Midbrain (tissue), 1 donor: ENCODE results near the gene TAMALIN.

Experiments used
- DNase-seq: peaks from one replicate; lab custom pipeline; 2025; lab: John Stamatoyannopoulos, UW

Gene TAMALIN

GRCh38 chr12:51984657-51985056, 22.1 kb upstream of the TAMALIN start:
- no peak for DNase-seq

DNA sequence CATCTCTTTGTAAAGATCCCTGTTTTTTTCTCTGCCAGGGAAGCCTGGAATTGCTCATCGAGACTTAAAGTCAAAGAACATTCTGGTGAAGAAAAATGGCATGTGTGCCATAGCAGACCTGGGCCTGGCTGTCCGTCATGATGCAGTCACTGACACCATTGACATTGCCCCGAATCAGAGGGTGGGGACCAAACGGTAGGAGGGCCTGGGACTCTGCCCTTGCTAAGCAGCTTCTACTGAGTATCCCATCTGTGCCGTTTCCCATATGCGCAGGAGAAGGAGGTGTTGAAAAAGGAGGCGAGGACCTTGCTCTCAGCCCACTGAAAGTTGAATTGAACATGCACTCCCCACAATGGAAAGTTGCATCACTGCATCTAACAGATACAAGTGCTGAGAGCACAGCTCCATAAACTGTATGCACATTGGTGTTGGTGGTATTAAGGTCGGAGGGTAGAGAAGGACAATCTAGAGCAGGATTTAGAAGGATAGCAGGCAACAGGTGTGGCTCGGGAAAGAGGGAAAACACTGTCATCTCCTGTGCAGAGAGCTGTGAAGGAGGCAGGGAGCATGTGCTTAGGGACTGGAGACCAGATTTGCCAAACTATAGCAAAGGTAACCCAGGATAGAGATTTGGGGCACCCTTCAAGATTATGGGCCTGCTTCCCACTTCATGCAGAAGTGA, 21.5 kb upstream of the TAMALIN start:
- DNase-seq: no peak

- no peak for DNase-seq
These were observed 19.9 kb upstream of the TAMALIN start for GRCh38 chr12:51986834-51987233.

DNA sequence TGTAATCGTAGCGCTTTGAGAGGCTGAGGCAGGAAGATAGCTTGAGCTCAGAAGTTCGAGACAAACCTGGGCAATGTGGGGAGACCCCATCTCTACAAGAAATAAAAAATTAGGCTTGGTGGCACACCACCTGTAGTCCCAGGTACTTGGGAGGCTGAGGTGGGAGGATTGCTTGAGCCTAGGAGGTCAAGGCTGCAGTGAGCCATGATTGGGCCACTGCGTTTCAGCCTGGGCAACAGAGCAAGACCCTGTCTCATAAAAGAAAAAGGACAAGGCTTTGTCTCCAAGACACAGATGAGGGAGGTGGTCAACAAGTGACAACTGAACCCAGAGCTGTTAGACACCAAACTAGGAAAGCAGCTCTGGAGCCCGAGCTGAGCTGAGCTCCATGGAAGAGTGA, 14.5 kb upstream of the TAMALIN start:
- no peak for DNase-seq

DNA sequence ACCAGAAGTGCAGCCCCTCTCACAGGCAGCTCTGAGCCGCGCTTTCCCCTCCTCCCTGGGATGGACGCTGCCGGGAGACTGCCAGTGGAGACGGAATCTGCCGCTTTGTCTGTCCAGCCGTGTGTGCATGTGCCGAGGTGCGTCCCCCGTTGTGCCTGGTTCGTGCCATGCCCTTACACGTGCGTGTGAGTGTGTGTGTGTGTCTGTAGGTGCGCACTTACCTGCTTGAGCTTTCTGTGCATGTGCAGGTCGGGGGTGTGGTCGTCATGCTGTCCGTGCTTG, 12.3 kb upstream of the TAMALIN start:
- DNase-seq: no peak

DNA sequence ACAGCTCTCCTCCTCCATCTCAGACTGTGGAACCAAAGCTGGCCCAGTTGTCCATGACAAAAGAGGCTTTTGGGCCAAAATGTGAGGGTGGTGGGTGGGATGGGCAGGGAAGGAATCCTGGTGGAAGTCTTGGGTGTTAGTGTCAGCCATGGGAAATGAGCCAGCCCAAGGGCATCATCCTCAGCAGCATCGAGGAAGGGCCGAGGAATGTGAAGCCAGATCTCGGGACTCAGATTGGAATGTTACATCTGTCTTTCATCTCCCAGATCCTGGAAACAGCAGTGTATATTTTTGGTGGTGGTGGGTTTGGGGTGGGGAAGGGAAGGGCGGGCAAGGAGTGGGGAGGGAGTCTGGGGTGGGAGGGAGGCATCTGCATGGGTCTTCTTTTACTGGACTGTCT, 11.8 kb upstream of the TAMALIN start:
- DNase-seq: no peak

GRCh38 chr12:51997136-51997535, 9.6 kb upstream of the TAMALIN start:
- no peak for DNase-seq

DNA sequence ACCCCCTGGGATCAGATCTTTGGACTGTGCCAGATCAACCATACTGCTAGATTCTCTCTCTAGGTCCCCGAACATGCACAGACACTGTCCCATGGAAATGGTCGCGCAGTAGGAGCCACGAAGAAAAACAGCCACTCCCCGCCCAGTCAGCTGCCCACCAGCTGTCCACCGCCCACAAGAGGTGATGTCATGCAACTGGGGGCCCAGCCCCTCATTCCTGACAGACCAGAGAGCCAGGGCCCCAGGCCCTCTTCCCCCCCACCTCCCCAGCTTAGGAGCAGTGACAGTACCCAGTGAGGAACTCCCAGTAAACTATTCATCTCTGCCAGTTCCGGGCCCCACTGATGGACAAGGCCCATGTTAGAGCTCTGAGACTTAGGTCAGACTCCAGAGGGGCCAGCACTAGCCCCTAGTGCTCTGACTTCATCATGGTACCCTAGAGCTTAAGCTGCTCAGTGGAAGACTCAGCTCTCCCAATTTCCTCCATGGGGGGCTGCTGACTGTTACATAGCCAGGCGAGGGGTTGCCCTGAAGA, 3.7 kb upstream of the TAMALIN start:
- no peak for DNase-seq

DNA sequence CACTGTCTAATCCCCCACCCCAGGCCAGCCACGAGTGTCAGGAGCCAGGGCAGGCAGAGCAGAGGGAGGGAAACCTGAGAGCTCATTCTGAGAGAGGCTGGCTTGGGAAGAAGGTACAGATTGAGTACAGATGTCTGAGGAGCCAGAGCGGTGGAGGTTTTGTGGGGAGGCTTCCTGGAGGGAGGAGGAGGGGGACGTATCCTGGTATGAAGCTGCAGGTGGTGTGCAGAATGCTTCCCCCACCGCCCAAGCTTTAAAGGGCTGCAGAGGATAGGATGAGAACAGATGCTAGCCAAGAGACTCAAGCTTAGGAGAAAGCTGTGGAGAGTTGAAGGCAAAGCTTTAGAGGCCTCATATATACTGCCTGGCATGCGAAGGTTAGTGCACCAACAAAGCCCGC, 3.2 kb upstream of the TAMALIN start:
- DNase-seq: no peak

DNA sequence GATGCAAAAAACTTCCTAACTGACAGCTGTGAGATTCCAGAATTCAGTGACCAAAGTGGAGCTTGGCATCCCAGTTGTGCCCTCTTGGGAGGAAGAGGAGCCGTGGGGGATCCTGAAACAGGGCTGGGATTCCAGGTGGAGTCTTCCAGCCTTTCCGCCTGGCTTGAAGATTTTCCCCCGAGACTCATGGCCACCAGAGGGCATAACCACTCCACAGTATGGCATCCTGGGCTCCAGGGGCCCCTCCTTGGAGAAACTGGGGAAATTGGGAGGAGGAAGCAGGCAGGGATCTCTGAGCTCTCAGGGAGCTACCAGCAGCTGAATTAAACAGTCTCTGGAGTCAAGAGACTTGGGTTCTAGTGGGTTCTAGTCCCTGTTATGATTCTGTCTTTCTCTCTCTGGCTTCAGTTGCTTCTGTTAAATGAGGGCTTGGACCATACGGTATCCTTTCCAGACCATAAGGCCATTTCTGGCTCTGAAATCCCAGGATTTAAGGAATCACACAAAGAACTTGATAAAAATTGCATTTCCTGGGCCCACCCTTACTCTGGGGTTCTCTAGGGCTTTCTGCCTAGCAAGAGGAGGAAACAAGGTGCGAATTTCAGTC, 2.6 kb upstream of the TAMALIN start:
- peak; percentile 71 for DNase-seq

DNA sequence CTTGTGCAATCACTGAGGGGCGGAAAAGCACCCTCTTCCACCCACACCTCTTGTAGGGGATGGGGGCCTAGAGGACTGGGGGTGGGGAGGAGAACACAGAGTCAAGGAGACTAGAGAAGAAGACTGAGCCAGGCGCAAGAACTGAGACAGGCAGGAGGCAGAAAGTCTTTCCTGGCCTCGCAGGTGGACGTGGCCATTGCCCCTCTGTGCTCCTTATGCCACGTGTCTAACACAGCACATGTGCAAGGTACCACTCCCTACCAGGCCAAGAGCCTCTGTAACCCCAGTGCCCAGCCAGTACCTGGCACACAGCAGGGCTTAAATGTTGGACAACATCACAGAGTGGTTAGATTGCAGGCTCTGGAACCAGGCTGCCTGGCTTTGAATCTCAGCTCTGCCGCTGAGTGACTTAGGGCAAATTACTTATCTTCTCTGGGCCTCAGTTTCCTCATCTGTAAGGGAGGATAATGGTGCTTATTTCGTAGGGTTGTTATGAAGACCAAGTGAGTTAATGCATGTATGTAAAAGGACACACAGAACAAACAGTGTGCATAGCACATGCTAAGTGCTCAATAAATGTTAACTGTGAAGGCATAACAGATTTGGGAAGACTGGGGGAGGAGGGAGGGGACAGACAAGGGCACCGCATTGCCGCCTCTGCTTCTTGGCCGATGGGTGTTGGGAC, 1.4 kb upstream of the TAMALIN start:
- DNase-seq: no peak

GRCh38 chr12:52005903-52006703, 643 bp upstream of the TAMALIN start:
- DNase-seq: peak; percentile 39

DNA sequence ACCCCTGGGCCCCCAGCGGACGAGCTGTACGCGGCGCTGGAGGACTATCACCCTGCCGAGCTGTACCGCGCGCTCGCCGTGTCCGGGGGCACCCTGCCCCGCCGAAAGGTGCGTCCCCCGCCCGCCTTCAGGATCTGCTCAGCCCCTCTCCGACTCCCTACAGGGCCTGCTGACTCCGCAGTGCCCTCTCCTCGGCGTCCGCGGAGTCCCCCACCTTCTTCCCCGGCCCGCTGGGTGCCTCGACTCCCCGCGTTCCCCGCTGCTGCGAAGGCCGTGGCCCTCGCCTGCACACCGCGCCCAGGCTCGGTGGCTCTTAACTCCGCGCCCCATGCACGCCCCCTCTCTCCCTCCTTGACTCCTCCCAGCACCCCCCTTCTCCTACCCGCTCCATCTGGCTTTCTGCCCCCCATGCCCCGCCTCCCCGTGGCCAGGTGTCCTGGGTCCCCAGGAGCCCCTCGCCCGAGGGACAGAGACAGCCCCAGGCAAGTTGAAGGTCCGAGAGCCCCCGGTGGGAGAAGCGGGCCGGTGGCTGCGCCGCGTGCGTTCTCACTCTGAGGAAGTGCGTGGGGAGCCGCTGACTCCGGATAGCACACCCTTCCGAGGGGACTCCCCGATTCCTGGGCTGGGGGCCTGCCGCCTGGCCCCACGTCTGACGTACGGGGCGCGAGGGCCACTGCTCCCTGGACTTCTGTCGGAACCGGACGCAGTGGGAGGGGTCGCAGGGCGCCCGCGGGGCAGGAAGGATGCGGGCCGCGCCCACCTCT, 594 bp downstream of the TAMALIN start:
- no peak for DNase-seq

- DNase-seq: no peak
These were observed 1.3 kb downstream of the TAMALIN start for GRCh38 chr12:52007982-52008510.

GRCh38 chr12:52009081-52009751, 2.5 kb downstream of the TAMALIN start:
- no peak for DNase-seq

GRCh38 chr12:52010152-52010622, 3.4 kb downstream of the TAMALIN start:
- peak; percentile 74 for DNase-seq

- DNase-seq: no peak
These were observed 4.2 kb downstream of the TAMALIN start for GRCh38 chr12:52010692-52011601.

DNA sequence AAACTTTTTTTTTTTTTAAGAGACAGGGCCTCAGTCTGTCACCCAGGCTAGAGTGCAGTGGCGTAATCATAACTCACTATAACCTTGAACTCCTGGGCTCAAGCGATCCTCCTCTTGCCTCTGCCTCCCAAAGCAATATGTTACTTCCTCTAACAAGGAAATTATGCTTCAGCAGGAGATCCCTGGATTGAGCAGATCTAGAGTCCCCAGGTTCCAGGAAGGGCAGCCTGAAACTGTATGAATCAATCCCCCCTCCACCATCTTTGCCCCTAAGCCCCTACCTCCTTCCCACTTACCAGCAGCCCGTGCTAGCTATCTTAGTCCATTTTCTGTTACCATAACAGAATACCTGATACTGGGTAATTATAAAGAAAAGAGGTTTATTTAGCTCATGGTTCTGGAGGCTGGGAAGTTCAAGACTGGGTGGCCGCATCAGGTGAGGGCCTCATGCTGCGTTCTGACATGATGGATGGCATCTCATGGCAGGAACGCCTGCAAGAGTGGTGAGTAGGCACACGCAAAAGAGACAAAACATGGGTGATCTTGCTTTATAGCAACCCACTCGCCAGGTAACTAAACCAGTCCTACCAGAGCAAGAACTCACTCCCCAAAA, 5.0 kb downstream of the TAMALIN start:
- DNase-seq: no peak

DNA sequence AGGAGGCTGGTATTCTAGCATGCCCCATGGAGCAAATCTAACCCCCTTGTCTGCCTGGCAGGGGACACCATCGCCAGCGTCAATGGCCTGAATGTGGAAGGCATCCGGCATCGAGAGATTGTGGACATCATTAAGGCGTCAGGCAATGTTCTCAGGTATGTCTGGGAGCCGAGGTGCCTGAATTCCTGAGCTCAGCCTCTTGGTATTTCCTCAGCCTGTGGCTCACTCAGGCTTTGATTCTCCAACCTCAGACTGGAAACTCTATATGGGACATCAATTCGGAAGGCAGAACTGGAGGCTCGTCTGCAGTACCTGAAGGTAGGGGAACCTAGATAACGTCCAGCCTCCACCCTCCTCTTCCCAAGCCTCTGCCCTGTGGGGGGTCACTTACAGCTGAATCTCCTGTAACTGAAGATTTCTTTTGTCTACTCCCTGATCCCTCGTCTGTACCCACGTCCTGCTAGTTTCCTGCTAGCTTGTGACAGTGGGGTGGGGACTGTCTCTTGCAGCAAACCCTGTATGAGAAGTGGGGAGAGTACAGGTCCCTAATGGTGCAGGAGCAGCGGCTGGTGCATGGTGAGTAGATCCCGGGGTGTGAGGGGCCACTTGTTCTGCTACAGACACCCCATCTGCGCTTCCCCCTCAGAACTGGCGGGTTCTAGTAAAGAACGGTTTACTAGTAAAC, 7.0 kb downstream of the TAMALIN start:
- DNase-seq: no peak
